Lung microvascular endothelial cell (primary cell): Measurements from ENCODE around the gene MALT1. TPM values are rescaled to one million over a fixed set of nuclear protein-coding genes. Genes with fewer than 3 reads are reported as not detected.

Experiments
- DNase-seq, 2 donors: peaks; one replicate each; pipeline versions ENCODE4 v3.0.0 to v3.0.0-alpha.2; 2010; ENCODE audit warnings: low read depth in 2 of 2
- total RNA-seq: library from RNA; depleted of rRNA; stranded (reverse); fragments of >200 nt; gene quantifications from 2 replicates; pipeline ENCODE4 v1.2.1, GENCODE V29; 2014

MALT1 gene
- total RNA-seq, 1 donor from 2014 or later, result 19.4 TPM

- DNase-seq, result no peak
Measured at GRCh38 chr18:58691256-58691655, 20.0 kb downstream of the MALT1 start.

- DNase-seq, result no peak
Measured at GRCh38 chr18:58692422-58693185, 21.3 kb downstream of the MALT1 start.

- DNase-seq, result no peak
Measured at GRCh38 chr18:58694221-58694620, 23.0 kb downstream of the MALT1 start.

GRCh38 chr18:58694720-58695468 lies 23.6 kb downstream of the MALT1 start:
- no peak for DNase-seq

- no peak for DNase-seq
Measured at GRCh38 chr18:58695772-58696171, 24.5 kb downstream of the MALT1 start.

GRCh38 chr18:58697146-58697545 lies 25.9 kb downstream of the MALT1 start:
- DNase-seq, result no peak

GRCh38 chr18:58698701-58699193 lies 27.5 kb downstream of the MALT1 start:
- DNase-seq, result no peak

GRCh38 chr18:58699551-58699950 lies 28.3 kb downstream of the MALT1 start:
- DNase-seq, result no peak

GRCh38 chr18:58700209-58700608 lies 28.9 kb downstream of the MALT1 start:
- DNase-seq, result no peak

GRCh38 chr18:58712930-58713329 lies 41.7 kb downstream of the MALT1 start:
- DNase-seq, result no peak

GRCh38 chr18:58714259-58714658 lies 43.0 kb downstream of the MALT1 start:
- DNase-seq, result no peak

- no peak for DNase-seq
Measured at GRCh38 chr18:58714821-58715220, 43.6 kb downstream of the MALT1 start.

- peak in 1 of 2 donors; percentile 48 for DNase-seq
Measured at GRCh38 chr18:58715540-58715939, 44.3 kb downstream of the MALT1 start.

- no peak for DNase-seq
Measured at GRCh38 chr18:58716060-58716756, 44.9 kb downstream of the MALT1 start.

GRCh38 chr18:58721566-58722239 lies 50.4 kb downstream of the MALT1 start:
- DNase-seq, result no peak

- DNase-seq, result peak in 1 of 2 donors; percentile 87
Measured at GRCh38 chr18:58723810-58724602, 52.7 kb downstream of the MALT1 start.

GRCh38 chr18:58726671-58727070 lies 55.4 kb downstream of the MALT1 start:
- DNase-seq, result no peak

- DNase-seq, result peak in 1 of 2 donors; percentile 27
Measured at GRCh38 chr18:58727776-58728500, 56.7 kb downstream of the MALT1 start.

- no peak for DNase-seq
Measured at GRCh38 chr18:58728719-58729118, 57.5 kb downstream of the MALT1 start.

- no peak for DNase-seq
Measured at GRCh38 chr18:58730618-58731017, 59.4 kb downstream of the MALT1 start.
